Erythroblast (primary cell): ENCODE data around the gene NUDT16L1.

Experiments used
- GATA1 ChIP-seq: IDR thresholded peaks from 2 replicates; pipeline ENCODE4 v1.6.1; 2011; ENCODE audit warnings: low read depth, mild to moderate bottlenecking, control low read depth, low read length, moderate library complexity
- POLR2A ChIP-seq: IDR thresholded peaks from 2 replicates; pipeline ENCODE4 v1.6.1; 2011; ENCODE audit warnings: mild to moderate bottlenecking, low read length

- TF ChIP-seq GATA1 (no peak), POLR2A (no peak)
These were observed 11.1 kb downstream of the NUDT16L1 start for GRCh38 chr16:4704491-4704890.
